Liver (tissue), 9 donors: ENCODE results near the gene TTC32. TPM values are rescaled to one million over a fixed set of nuclear protein-coding genes. Genes with fewer than 3 reads are reported as not detected.

Experiments used
- DNase-seq: peaks from one replicate; pipeline ENCODE4 v3.0.0-alpha.2; 2017; ENCODE audit warnings: low spot score
- H3K27ac ChIP-seq, 2 donors: one replicate each; pipeline ENCODE4 v1.7.0; 2013; ENCODE audit warnings: inconsistent platforms in 2 of 2, low read length in 2 of 2, control low read depth in 1 of 2, low read depth in 1 of 2, mild to moderate bottlenecking in 1 of 2
- H3K27me3 ChIP-seq, 4 donors: one replicate each; pipeline versions ENCODE4 v1.6.1 to v1.7.0; 2013; ENCODE audit warnings: low read length in 3 of 4, inconsistent platforms in 1 of 4, mild to moderate bottlenecking in 1 of 4, moderate library complexity in 1 of 4; ENCODE audit not compliant: control insufficient read depth in 4 of 4, insufficient read depth in 4 of 4
- H3K36me3 ChIP-seq, 4 donors: one replicate each; pipeline versions ENCODE4 v1.6.1 to v1.7.0; 2013; ENCODE audit warnings: low read length in 3 of 4, mild to moderate bottlenecking in 3 of 4, low read depth in 1 of 4, moderate library complexity in 1 of 4; ENCODE audit not compliant: control insufficient read depth in 4 of 4, insufficient read depth in 3 of 4
- H3K4me1 ChIP-seq, 4 donors: one replicate each; pipeline versions ENCODE4 v1.6.1 to v1.7.0; 2013; ENCODE audit warnings: low read length in 3 of 4, mild to moderate bottlenecking in 3 of 4, moderate library complexity in 1 of 4; ENCODE audit not compliant: control insufficient read depth in 4 of 4, insufficient read depth in 4 of 4
- H3K4me3 ChIP-seq, 3 donors: one replicate each; pipeline versions ENCODE4 v1.6.1 to v1.7.0; 2013; ENCODE audit warnings: low read length in 3 of 3, control low read depth in 1 of 3, low read depth in 1 of 3, mild to moderate bottlenecking in 1 of 3
- H3K9ac ChIP-seq, 2 donors: one replicate each; pipeline ENCODE4 v1.7.0; 2013; ENCODE audit warnings: low read length in 2 of 2, mild to moderate bottlenecking in 2 of 2, moderate library complexity in 2 of 2, control low read depth in 1 of 2, low read depth in 1 of 2
- H3K9me3 ChIP-seq, 4 donors: one replicate each; pipeline versions ENCODE4 v1.6.1 to v1.7.0; 2013; ENCODE audit warnings: low read length in 3 of 4; ENCODE audit not compliant: control insufficient read depth in 4 of 4
- EGR1 ChIP-seq, 2 donors: IDR thresholded peaks; 2 replicates each; pipeline ENCODE4 v1.6.1; 2016 to 2018; ENCODE audit warnings: antibody characterized with exemption in 2 of 2, low read depth in 2 of 2
- FOXA1 ChIP-seq: IDR thresholded peaks from 2 replicates; pipeline ENCODE4 v1.6.1; 2016; ENCODE audit warnings: antibody characterized with exemption
- FOXA2 ChIP-seq: IDR thresholded peaks from 2 replicates; pipeline ENCODE4 v1.6.1; 2016; ENCODE audit warnings: antibody characterized with exemption
- GABPA ChIP-seq, 2 donors: IDR thresholded peaks in 1 of 2; conservative IDR thresholded peaks in 1 of 2; 2 replicates each; pipeline ENCODE4 v1.6.1; 2016; ENCODE audit warnings: antibody characterized with exemption in 2 of 2, mild to moderate bottlenecking in 1 of 2, moderate library complexity in 1 of 2
- HNF4G ChIP-seq: IDR thresholded peaks from 2 replicates; pipeline ENCODE4 v1.6.1; 2016; ENCODE audit warnings: antibody characterized with exemption
- JUND ChIP-seq, 2 donors: IDR thresholded peaks; 2 replicates each; pipeline ENCODE4 v1.6.1; 2016; ENCODE audit warnings: antibody characterized with exemption in 2 of 2
- NR2F2 ChIP-seq: IDR thresholded peaks from 2 replicates; pipeline ENCODE4 v1.6.1; 2016; ENCODE audit warnings: antibody characterized with exemption
- RAD21 ChIP-seq, 2 donors: IDR thresholded peaks; 2 replicates each; pipeline ENCODE4 v1.6.1; 2016; ENCODE audit warnings: antibody characterized with exemption in 2 of 2, mild to moderate bottlenecking in 2 of 2
- SP1 ChIP-seq: IDR thresholded peaks from 2 replicates; pipeline ENCODE4 v1.6.1; 2018; ENCODE audit warnings: antibody characterized with exemption, mild to moderate bottlenecking
- TAF1 ChIP-seq: conservative IDR thresholded peaks from 2 replicates; pipeline ENCODE4 v1.6.1; 2016; ENCODE audit warnings: antibody characterized with exemption, mild to moderate bottlenecking
- YY1 ChIP-seq: IDR thresholded peaks from 2 replicates; pipeline ENCODE4 v1.6.1; 2016; ENCODE audit warnings: antibody characterized with exemption, mild to moderate bottlenecking
- WGBS: extraction: QIAGEN DNeasy Blood & Tissue Kit; methylation state at CpG from one replicate; pipeline ENCODE4 v1.1.7; 2013; 5-methylcytosine and 5-hydroxymethylcytosine counted together
- polyA plus RNA-seq, 2 donors: library from polyadenylated mRNA; stranded (reverse) in 1 of 2; unstranded in 1 of 2; fragments of 200-250 nt in 1 of 2; fragments of >200 nt in 1 of 2; fragmentation: Nextera tagmentation in 1 of 2; extraction: Ambion mirVana in 1 of 2; gene quantifications; one replicate each; pipeline versions ENCODE4 v1.2.1 to v1.2.3, GENCODE V29; 2013 to 2015
- total RNA-seq, 2 donors: library from RNA; depleted of rRNA; stranded (reverse); fragments of >200 nt; gene quantifications; one replicate each; pipeline ENCODE4 v1.2.3, GENCODE V29; 2014
- TF ChIP-seq, protein P1 (sequence below): IDR thresholded peaks from 2 replicates; pipeline ENCODE4 v1.6.1; 2016; ENCODE audit warnings: antibody characterized with exemption
- TF ChIP-seq, protein P2 (sequence below): fragments of 150-350 bp; IDR thresholded peaks from 2 replicates; pipeline ENCODE4 v1.5.1; 2017; ENCODE audit warnings: improper control_type of control experiment, low read depth, low read length; ENCODE audit not compliant: missing input control
- TF ChIP-seq, protein P3 (sequence below): IDR thresholded peaks from 2 replicates; pipeline ENCODE4 v1.6.1; 2016; ENCODE audit warnings: antibody characterized with exemption
- TF ChIP-seq, protein P4 (sequence below): IDR thresholded peaks from 2 replicates; pipeline ENCODE4 v1.6.1; 2016; ENCODE audit warnings: antibody characterized with exemption
- TF ChIP-seq, protein P5 (sequence below): IDR thresholded peaks from 2 replicates; pipeline ENCODE4 v1.6.1; 2016; ENCODE audit warnings: antibody characterized with exemption, mild to moderate bottlenecking
- donor health status: healthy.
- donor health status: healthy.
- donor health status: healthy.
- donor health status: healthy.
- donor health status: healthy.

The TTC32 gene
- total and polyA plus RNA-seq, 4 donors: 4.1 to 12.0 (median 10.5) TPM

DNA sequence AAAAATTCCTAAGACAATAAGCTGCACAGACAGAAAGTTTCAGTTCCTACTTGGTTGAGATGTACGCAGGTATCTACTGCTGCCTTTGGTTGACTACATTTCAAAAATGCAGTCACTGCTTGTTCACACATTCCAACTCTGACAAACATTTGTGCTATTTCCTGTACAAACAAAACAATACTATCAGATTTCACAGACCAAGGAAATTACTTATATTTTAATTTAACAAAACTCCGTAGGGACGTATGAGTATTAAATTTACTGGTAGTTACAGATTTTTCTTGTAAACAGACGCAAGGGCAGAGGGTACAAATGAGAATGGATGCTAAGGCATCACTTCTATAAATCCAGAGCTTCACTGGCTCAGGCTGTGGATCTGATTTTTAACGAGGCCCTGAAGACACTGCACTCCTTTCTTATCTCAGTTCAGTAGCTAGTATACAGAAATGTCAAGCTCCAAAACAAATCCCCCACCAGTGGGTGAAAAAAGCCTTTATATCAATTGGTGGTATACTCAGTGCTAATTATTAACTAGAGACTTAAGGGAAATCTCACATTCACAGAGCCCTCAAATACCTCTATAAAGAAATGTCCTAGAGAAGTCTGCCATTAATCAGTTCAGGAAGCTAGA is 31.7 kb upstream of the TTC32 start:
- no peak for TF ChIP-seq FOXA1
- TF ChIP-seq TAF1: no peak
- no peak for TF ChIP-seq GABPA (IDR thresholded peaks at IDR 0.05 in 1 of 2, conservative IDR thresholded peaks at IDR 0.05 in 1 of 2)
- no peak for TF ChIP-seq YY1
- TF ChIP-seq JUND (IDR thresholded peaks at IDR 0.05): no peak
- no peak for TF ChIP-seq RAD21 (IDR thresholded peaks at IDR 0.05)
- no peak for TF ChIP-seq HNF4G
- TF ChIP-seq, protein P1, sequence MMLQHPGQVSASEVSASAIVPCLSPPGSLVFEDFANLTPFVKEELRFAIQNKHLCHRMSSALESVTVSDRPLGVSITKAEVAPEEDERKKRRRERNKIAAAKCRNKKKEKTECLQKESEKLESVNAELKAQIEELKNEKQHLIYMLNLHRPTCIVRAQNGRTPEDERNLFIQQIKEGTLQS: no peak
- TF ChIP-seq, protein P2, sequence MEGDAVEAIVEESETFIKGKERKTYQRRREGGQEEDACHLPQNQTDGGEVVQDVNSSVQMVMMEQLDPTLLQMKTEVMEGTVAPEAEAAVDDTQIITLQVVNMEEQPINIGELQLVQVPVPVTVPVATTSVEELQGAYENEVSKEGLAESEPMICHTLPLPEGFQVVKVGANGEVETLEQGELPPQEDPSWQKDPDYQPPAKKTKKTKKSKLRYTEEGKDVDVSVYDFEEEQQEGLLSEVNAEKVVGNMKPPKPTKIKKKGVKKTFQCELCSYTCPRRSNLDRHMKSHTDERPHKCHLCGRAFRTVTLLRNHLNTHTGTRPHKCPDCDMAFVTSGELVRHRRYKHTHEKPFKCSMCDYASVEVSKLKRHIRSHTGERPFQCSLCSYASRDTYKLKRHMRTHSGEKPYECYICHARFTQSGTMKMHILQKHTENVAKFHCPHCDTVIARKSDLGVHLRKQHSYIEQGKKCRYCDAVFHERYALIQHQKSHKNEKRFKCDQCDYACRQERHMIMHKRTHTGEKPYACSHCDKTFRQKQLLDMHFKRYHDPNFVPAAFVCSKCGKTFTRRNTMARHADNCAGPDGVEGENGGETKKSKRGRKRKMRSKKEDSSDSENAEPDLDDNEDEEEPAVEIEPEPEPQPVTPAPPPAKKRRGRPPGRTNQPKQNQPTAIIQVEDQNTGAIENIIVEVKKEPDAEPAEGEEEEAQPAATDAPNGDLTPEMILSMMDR: no peak
- no peak for TF ChIP-seq EGR1 (IDR thresholded peaks at IDR 0.05; ENCODE audit: low read depth in 2 of 2)
- TF ChIP-seq, protein P3, sequence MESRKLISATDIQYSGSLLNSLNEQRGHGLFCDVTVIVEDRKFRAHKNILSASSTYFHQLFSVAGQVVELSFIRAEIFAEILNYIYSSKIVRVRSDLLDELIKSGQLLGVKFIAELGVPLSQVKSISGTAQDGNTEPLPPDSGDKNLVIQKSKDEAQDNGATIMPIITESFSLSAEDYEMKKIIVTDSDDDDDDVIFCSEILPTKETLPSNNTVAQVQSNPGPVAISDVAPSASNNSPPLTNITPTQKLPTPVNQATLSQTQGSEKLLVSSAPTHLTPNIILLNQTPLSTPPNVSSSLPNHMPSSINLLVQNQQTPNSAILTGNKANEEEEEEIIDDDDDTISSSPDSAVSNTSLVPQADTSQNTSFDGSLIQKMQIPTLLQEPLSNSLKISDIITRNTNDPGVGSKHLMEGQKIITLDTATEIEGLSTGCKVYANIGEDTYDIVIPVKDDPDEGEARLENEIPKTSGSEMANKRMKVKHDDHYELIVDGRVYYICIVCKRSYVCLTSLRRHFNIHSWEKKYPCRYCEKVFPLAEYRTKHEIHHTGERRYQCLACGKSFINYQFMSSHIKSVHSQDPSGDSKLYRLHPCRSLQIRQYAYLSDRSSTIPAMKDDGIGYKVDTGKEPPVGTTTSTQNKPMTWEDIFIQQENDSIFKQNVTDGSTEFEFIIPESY: no peak
- TF ChIP-seq NR2F2: no peak
- TF ChIP-seq SP1: no peak
- TF ChIP-seq, protein P4, sequence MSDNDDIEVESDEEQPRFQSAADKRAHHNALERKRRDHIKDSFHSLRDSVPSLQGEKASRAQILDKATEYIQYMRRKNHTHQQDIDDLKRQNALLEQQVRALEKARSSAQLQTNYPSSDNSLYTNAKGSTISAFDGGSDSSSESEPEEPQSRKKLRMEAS: no peak
- TF ChIP-seq FOXA2: no peak
- TF ChIP-seq, protein P5, sequence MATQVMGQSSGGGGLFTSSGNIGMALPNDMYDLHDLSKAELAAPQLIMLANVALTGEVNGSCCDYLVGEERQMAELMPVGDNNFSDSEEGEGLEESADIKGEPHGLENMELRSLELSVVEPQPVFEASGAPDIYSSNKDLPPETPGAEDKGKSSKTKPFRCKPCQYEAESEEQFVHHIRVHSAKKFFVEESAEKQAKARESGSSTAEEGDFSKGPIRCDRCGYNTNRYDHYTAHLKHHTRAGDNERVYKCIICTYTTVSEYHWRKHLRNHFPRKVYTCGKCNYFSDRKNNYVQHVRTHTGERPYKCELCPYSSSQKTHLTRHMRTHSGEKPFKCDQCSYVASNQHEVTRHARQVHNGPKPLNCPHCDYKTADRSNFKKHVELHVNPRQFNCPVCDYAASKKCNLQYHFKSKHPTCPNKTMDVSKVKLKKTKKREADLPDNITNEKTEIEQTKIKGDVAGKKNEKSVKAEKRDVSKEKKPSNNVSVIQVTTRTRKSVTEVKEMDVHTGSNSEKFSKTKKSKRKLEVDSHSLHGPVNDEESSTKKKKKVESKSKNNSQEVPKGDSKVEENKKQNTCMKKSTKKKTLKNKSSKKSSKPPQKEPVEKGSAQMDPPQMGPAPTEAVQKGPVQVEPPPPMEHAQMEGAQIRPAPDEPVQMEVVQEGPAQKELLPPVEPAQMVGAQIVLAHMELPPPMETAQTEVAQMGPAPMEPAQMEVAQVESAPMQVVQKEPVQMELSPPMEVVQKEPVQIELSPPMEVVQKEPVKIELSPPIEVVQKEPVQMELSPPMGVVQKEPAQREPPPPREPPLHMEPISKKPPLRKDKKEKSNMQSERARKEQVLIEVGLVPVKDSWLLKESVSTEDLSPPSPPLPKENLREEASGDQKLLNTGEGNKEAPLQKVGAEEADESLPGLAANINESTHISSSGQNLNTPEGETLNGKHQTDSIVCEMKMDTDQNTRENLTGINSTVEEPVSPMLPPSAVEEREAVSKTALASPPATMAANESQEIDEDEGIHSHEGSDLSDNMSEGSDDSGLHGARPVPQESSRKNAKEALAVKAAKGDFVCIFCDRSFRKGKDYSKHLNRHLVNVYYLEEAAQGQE: no peak
- no peaks in the 10 kb centered on the region for H3K9me3 ChIP-seq
- peaks cover 0 to 5% (median 3%) of the 10 kb centered on the region in 4 donors for H3K36me3 ChIP-seq
- no peak for DNase-seq
- H3K27me3 ChIP-seq: no peaks in the 10 kb centered on the region
- WGBS: 70% methylated on average over 5 of the region's 5 CpGs
- H3K27ac ChIP-seq: no peak overlapping the region
- H3K4me3 ChIP-seq: no peak overlapping the region
- H3K4me1 ChIP-seq: no peaks in the 10 kb centered on the region
- H3K9ac ChIP-seq: no peak overlapping the region

DNA sequence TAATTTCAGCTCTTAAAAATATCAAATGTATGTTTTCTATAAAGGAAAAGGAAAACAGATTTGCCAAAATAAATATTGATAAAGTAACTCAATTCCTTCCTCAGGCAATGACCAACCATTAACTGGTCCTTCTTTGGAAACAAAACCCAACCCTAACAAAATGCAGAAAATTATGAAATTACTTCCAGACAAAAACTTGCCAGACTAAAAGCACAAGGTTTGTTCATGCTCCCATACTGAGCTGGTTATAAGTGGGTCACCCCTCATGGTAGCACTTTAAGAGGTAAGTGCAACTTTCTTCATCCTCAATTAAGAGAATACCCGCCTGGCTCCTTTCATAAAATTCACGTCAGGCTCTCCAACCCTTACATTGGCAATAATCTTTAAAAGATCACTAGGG is 31.1 kb upstream of the TTC32 start:
- H3K27me3 ChIP-seq: no peaks in the 10 kb centered on the region
- H3K36me3 ChIP-seq: peaks cover 0 to 5% (median 4%) of the 10 kb centered on the region in 4 donors
- no peak overlapping the region for H3K27ac ChIP-seq
- DNase-seq: no peak
- no peak for TF ChIP-seq EGR1 (IDR thresholded peaks at IDR 0.05; ENCODE audit: low read depth in 2 of 2)
- H3K9me3 ChIP-seq: no peaks in the 10 kb centered on the region
- H3K4me3 ChIP-seq: no peak overlapping the region
- H3K4me1 ChIP-seq: no peaks in the 10 kb centered on the region
- 94% methylated on average over 2 of the region's 2 CpGs for WGBS
- H3K9ac ChIP-seq: no peak overlapping the region
